22Rv1 (cell line): ENCODE results near the gene ANP32B.

ENCODE experiments used
- CTCF ChIP-seq: fragments of 450-650 bp; IDR thresholded peaks from 2 replicates; pipeline ENCODE4 v1.5.1; 2017; ENCODE audit warnings: mild to moderate bottlenecking
- ZFX ChIP-seq: fragments of 450-650 bp; IDR thresholded peaks from 2 replicates; pipeline ENCODE4 v1.6.1; 2017; ENCODE audit warnings: antibody characterized with exemption, borderline replicate concordance

- TF ChIP-seq CTCF (no peak), ZFX (no peak)
Measured at GRCh38 chr9:97943308-97943855, 39.8 kb upstream of the ANP32B start.
